Gastroesophageal sphincter (tissue), 4 donors: ENCODE results near the gene SMIM7. TPM values are rescaled to one million over a fixed set of nuclear protein-coding genes. Genes with fewer than 3 reads are reported as not detected.

Source experiments
- ATAC-seq: fragments of 150-250 bp; one replicate; pipeline ENCODE4 v1.9.1; 2016; ENCODE audit warnings: mild to moderate bottlenecking, moderate library complexity
- H3K27ac ChIP-seq, 4 donors: fragments of 200-600 bp; sonication (generic) in 3 of 4; 1 replicate in 3 of 4; 2 replicates in 1 of 4; pipeline ENCODE4 v1.5.1; 2016 to 2019
- H3K27me3 ChIP-seq: fragments of 200-600 bp; sonication (generic); one replicate; pipeline ENCODE4 v1.5.1; 2019
- H3K36me3 ChIP-seq, 2 donors: fragments of 200-600 bp; sonication (generic); one replicate each; pipeline ENCODE4 v1.5.1; 2019; ENCODE audit warnings: control low read depth in 1 of 2
- H3K4me1 ChIP-seq, 3 donors: fragments of 200-600 bp; sonication (generic); 1 replicate in 2 of 3; 2 replicates in 1 of 3; pipeline ENCODE4 v1.5.1; 2016 to 2019; ENCODE audit warnings: control low read depth in 2 of 3
- H3K4me3 ChIP-seq, 2 donors: fragments of 200-600 bp; sonication (generic); one replicate each; pipeline ENCODE4 v1.5.1; 2019; ENCODE audit warnings: mild to moderate bottlenecking in 1 of 2, moderate library complexity in 1 of 2
- H3K9me3 ChIP-seq, 3 donors: fragments of 200-600 bp; sonication (generic); one replicate each; pipeline ENCODE4 v1.5.1; 2017 to 2019; ENCODE audit warnings: control low read depth in 2 of 3
- CTCF ChIP-seq, 4 experiments: fragments of 200-600 bp in 2 of 4; fragments of 450-650 bp in 2 of 4; sonication (generic) in 1 of 4; IDR thresholded peaks; one replicate each; pipeline ENCODE4 v1.5.1; 2017 to 2019; ENCODE audit warnings: antibody characterized with exemption in 4 of 4, mild to moderate bottlenecking in 2 of 4, moderate library complexity in 2 of 4
- EP300 ChIP-seq: sonication (generic); formaldehyde crosslinking; IDR thresholded peaks from one replicate; pipeline ENCODE4 v1.6.1; 2017; ENCODE audit warnings: antibody characterized with exemption, mild to moderate bottlenecking
- POLR2A ChIP-seq, 2 donors: fragments of 450-650 bp; IDR thresholded peaks; one replicate each; pipeline ENCODE4 v1.6.1; 2017; ENCODE audit warnings: antibody characterized with exemption in 2 of 2, mild to moderate bottlenecking in 2 of 2, moderate library complexity in 1 of 2
- POLR2AphosphoS5 ChIP-seq: sonication (generic); formaldehyde crosslinking; IDR thresholded peaks from one replicate; pipeline ENCODE4 v1.6.1; 2017; ENCODE audit warnings: antibody characterized with exemption
- WGBS, 2 donors: methylation state at CpG; one replicate each; pipeline ENCODE4 v1.1.5; 2018; ENCODE audit warnings: low coverage in 1 of 2; 5-methylcytosine and 5-hydroxymethylcytosine counted together
- total RNA-seq, 4 donors: library from RNA; depleted of rRNA; stranded (reverse); fragments of >200 nt; gene quantifications; one replicate each; pipeline ENCODE4 v1.1.0, GENCODE V29; 2016

The SMIM7 gene
- total RNA-seq, 4 donors from 2014 or later, result 73.4 to 112 (median 86.0) TPM

- Histone ChIP-seq H3K9me3 (no peaks in the 10 kb centered on the region), H3K27me3 (no peaks in the 10 kb centered on the region), H3K4me3 (no peak overlapping the region), H3K36me3 (peaks cover 0 to 85% of the 10 kb centered on the region in 2 donors), H3K4me1 (peaks cover 0 to 25% (median 0%) of the 10 kb centered on the region in 3 donors), H3K27ac (no peak overlapping the region)
- no peak for ATAC-seq
- no peak for TF ChIP-seq POLR2AphosphoS5
- no peak for TF ChIP-seq EP300
- TF ChIP-seq POLR2A (IDR thresholded peaks at IDR 0.05), result no peak
- no peak for TF ChIP-seq CTCF (IDR thresholded peaks at IDR 0.05)
Measured at GRCh38 chr19:16637535-16637934, 22.4 kb downstream of the SMIM7 start.

- Histone ChIP-seq H3K9me3 (no peaks in the 10 kb centered on the region), H3K36me3 (peaks cover 0 to 60% of the 10 kb centered on the region in 2 donors), H3K27me3 (no peaks in the 10 kb centered on the region), H3K4me1 (peaks cover 2 to 23% (median 13%) of the 10 kb centered on the region in 3 donors), H3K4me3 (no peak overlapping the region), H3K27ac (no peak overlapping the region)
- WGBS, 2 donors, result 77 to 97% methylated on average over 5 to 6 of the region's 6 CpGs
- ATAC-seq, result no peak
- TF ChIP-seq CTCF (IDR thresholded peaks at IDR 0.05) (no peak), POLR2AphosphoS5 (no peak), POLR2A (IDR thresholded peaks at IDR 0.05) (no peak), EP300 (no peak)
Measured at GRCh38 chr19:16631465-16631864, 28.5 kb downstream of the SMIM7 start.

- Histone ChIP-seq H3K27ac (peak overlapping the region; percentile 95 to 99 (median 96)), H3K4me1 (peaks cover 2 to 46% (median 32%) of the 10 kb centered on the region in 3 donors), H3K4me3 (peak overlapping the region; percentile 98 to 99), H3K9me3 (no peaks in the 10 kb centered on the region), H3K27me3 (no peaks in the 10 kb centered on the region), H3K36me3 (peaks cover 0 to 51% of the 10 kb centered on the region in 2 donors)
- peak; percentile 2 for ATAC-seq
- 1 to 2% methylated on average over 11 to 13 of the region's 23 CpGs for WGBS, 2 donors
- TF ChIP-seq EP300 (no peak), CTCF (IDR thresholded peaks at IDR 0.05) (no peak), POLR2AphosphoS5 (peak; percentile 62), POLR2A (IDR thresholded peaks at IDR 0.05) (no peak)
Measured at GRCh38 chr19:16628984-16629691, 30.8 kb downstream of the SMIM7 start.

- peak within 1 kb of the TSS; percentile 98 to 99 for H3K4me3 ChIP-seq
- peaks cover 2 to 48% (median 32%) of the 10 kb centered on the region in 3 donors for H3K4me1 ChIP-seq
- peak; percentile 97 for ATAC-seq
- H3K27ac ChIP-seq, result peak within 1 kb of the TSS; percentile 95 to 99 (median 96)
- peak; percentile 93 for TF ChIP-seq POLR2AphosphoS5
- peak; percentile 85 to 88 for TF ChIP-seq POLR2A (IDR thresholded peaks at IDR 0.05)
- peak in 1 of 4 experiments; percentile 38 for TF ChIP-seq CTCF (IDR thresholded peaks at IDR 0.05)
- TF ChIP-seq EP300, result no peak
- H3K27me3 ChIP-seq, result no peaks in the 10 kb centered on the region
- no peaks in the 10 kb centered on the region for H3K9me3 ChIP-seq
- WGBS, 2 donors, result no CpG with 5 or more reads among the region's 98 CpGs
- peaks cover 0 to 54% of the 10 kb centered on the region in 2 donors for H3K36me3 ChIP-seq
Measured at GRCh38 chr19:16628183-16628983, 31.6 kb downstream of the SMIM7 start, which contains the start of gene MED26. MED26 (minus strand) TSS chr19:16628204; CDS start chr19:16627943, 261 bp downstream.
